ENCODE measurements around the gene E2F3.

The E2F3 gene

GRCh38 chr6:20533746-20534294, 132.1 kb downstream of the E2F3 start:
- no peak overlapping the region for H3K27ac ChIP-seq (ENCODE audit: low read depth, low read length)
- no peaks in the 10 kb centered on the region for H3K9me3 ChIP-seq (ENCODE audit: control insufficient read depth, insufficient read depth, low read depth, low read length)
- no peaks in the 10 kb centered on the region for H3K27me3 ChIP-seq (ENCODE audit: control insufficient read depth, insufficient read depth, low read length)

GRCh38 chr6:20534295-20535262, 132.9 kb downstream of the E2F3 start, which contains the start of gene CDKAL1:
TSS of gene CDKAL1 (plus strand) at chr6:20534457. CDS start at chr6:20546351, 11,894 bp downstream.
- Histone ChIP-seq H3K4me1 (ENCODE audit: control insufficient read depth, insufficient read depth, low read length) (no peaks in the 10 kb centered on the region), H3K4me3 (ENCODE audit: low read depth, low read length) (peak within 1 kb of the TSS; percentile 83), H3K36me3 (ENCODE audit: control insufficient read depth, insufficient read depth, low read length) (no peaks in the 10 kb centered on the region), H3K9me3 (ENCODE audit: control insufficient read depth, insufficient read depth, low read depth, low read length) (no peaks in the 10 kb centered on the region), H3K27me3 (ENCODE audit: control insufficient read depth, insufficient read depth, low read length) (no peaks in the 10 kb centered on the region), H3K27ac (ENCODE audit: low read depth, low read length) (peak within 1 kb of the TSS; percentile 64), H3K9ac (ENCODE audit: low read length) (peak within 1 kb of the TSS; percentile 92)

More at GRCh38 chr6:20533746-20534294, 132.1 kb downstream of the E2F3 start:
- Histone ChIP-seq H3K36me3 (ENCODE audit: control insufficient read depth, insufficient read depth, low read length) (no peaks in the 10 kb centered on the region), H3K4me1 (ENCODE audit: control insufficient read depth, insufficient read depth, low read length) (no peaks in the 10 kb centered on the region), H3K4me3 (ENCODE audit: low read depth, low read length) (peak overlapping the region; percentile 83), H3K9ac (ENCODE audit: low read length) (no peak overlapping the region)

- H3K9ac ChIP-seq (ENCODE audit: low read length): no peak overlapping the region
- H3K36me3 ChIP-seq (ENCODE audit: control insufficient read depth, insufficient read depth, low read length): peaks cover 8% of the 10 kb centered on the region
- no peak overlapping the region for H3K4me3 ChIP-seq (ENCODE audit: low read depth, low read length)
- no peaks in the 10 kb centered on the region for H3K4me1 ChIP-seq (ENCODE audit: control insufficient read depth, insufficient read depth, low read length)
- H3K27ac ChIP-seq (ENCODE audit: low read depth, low read length): no peak overlapping the region
- no peaks in the 10 kb centered on the region for H3K9me3 ChIP-seq (ENCODE audit: control insufficient read depth, insufficient read depth, low read depth, low read length)
- no peaks in the 10 kb centered on the region for H3K27me3 ChIP-seq (ENCODE audit: control insufficient read depth, insufficient read depth, low read length)
These were observed 136.5 kb downstream of the E2F3 start for GRCh38 chr6:20538131-20538662.

- Histone ChIP-seq H3K4me3 (ENCODE audit: low read depth, low read length) (no peak overlapping the region), H3K36me3 (ENCODE audit: control insufficient read depth, insufficient read depth, low read length) (peaks cover 8% of the 10 kb centered on the region), H3K27me3 (ENCODE audit: control insufficient read depth, insufficient read depth, low read length) (no peaks in the 10 kb centered on the region), H3K9me3 (ENCODE audit: control insufficient read depth, insufficient read depth, low read depth, low read length) (no peaks in the 10 kb centered on the region), H3K27ac (ENCODE audit: low read depth, low read length) (no peak overlapping the region), H3K4me1 (ENCODE audit: control insufficient read depth, insufficient read depth, low read length) (no peaks in the 10 kb centered on the region), H3K9ac (ENCODE audit: low read length) (no peak overlapping the region)
These were observed 137.2 kb downstream of the E2F3 start for GRCh38 chr6:20538907-20539306.

GRCh38 chr6:20539387-20539786, 137.7 kb downstream of the E2F3 start:
- H3K36me3 ChIP-seq (ENCODE audit: control insufficient read depth, insufficient read depth, low read length): peaks cover 8% of the 10 kb centered on the region
- H3K9me3 ChIP-seq (ENCODE audit: control insufficient read depth, insufficient read depth, low read depth, low read length): no peaks in the 10 kb centered on the region
- H3K4me1 ChIP-seq (ENCODE audit: control insufficient read depth, insufficient read depth, low read length): no peaks in the 10 kb centered on the region
- no peak overlapping the region for H3K27ac ChIP-seq (ENCODE audit: low read depth, low read length)
- no peak overlapping the region for H3K4me3 ChIP-seq (ENCODE audit: low read depth, low read length)
- no peaks in the 10 kb centered on the region for H3K27me3 ChIP-seq (ENCODE audit: control insufficient read depth, insufficient read depth, low read length)
- H3K9ac ChIP-seq (ENCODE audit: low read length): no peak overlapping the region

- Histone ChIP-seq H3K27ac (ENCODE audit: low read depth, low read length) (no peak overlapping the region), H3K4me3 (ENCODE audit: low read depth, low read length) (no peak overlapping the region), H3K27me3 (ENCODE audit: control insufficient read depth, insufficient read depth, low read length) (no peaks in the 10 kb centered on the region), H3K36me3 (ENCODE audit: control insufficient read depth, insufficient read depth, low read length) (peaks cover 8% of the 10 kb centered on the region), H3K9ac (ENCODE audit: low read length) (no peak overlapping the region), H3K4me1 (ENCODE audit: control insufficient read depth, insufficient read depth, low read length) (no peaks in the 10 kb centered on the region), H3K9me3 (ENCODE audit: control insufficient read depth, insufficient read depth, low read depth, low read length) (no peaks in the 10 kb centered on the region)
These were observed 139.0 kb downstream of the E2F3 start for GRCh38 chr6:20540683-20541082.

- Histone ChIP-seq H3K9ac (ENCODE audit: low read length) (no peak overlapping the region), H3K36me3 (ENCODE audit: control insufficient read depth, insufficient read depth, low read length) (peaks cover 14% of the 10 kb centered on the region), H3K27ac (ENCODE audit: low read depth, low read length) (no peak overlapping the region), H3K4me3 (ENCODE audit: low read depth, low read length) (no peak overlapping the region), H3K27me3 (ENCODE audit: control insufficient read depth, insufficient read depth, low read length) (no peaks in the 10 kb centered on the region), H3K9me3 (ENCODE audit: control insufficient read depth, insufficient read depth, low read depth, low read length) (no peaks in the 10 kb centered on the region), H3K4me1 (ENCODE audit: control insufficient read depth, insufficient read depth, low read length) (no peaks in the 10 kb centered on the region)
These were observed 139.7 kb downstream of the E2F3 start for GRCh38 chr6:20541382-20541781.

GRCh38 chr6:20542927-20543602, 141.4 kb downstream of the E2F3 start:
- Histone ChIP-seq H3K27me3 (ENCODE audit: control insufficient read depth, insufficient read depth, low read length) (no peaks in the 10 kb centered on the region), H3K9ac (ENCODE audit: low read length) (no peak overlapping the region), H3K36me3 (ENCODE audit: control insufficient read depth, insufficient read depth, low read length) (peaks cover 23% of the 10 kb centered on the region), H3K9me3 (ENCODE audit: control insufficient read depth, insufficient read depth, low read depth, low read length) (no peaks in the 10 kb centered on the region), H3K4me1 (ENCODE audit: control insufficient read depth, insufficient read depth, low read length) (no peaks in the 10 kb centered on the region), H3K4me3 (ENCODE audit: low read depth, low read length) (no peak overlapping the region), H3K27ac (ENCODE audit: low read depth, low read length) (no peak overlapping the region)
